GM12873 (cell line): ENCODE data around the gene NEUROD2.

Experiments used
- CTCF ChIP-seq: IDR thresholded peaks from 2 replicates; pipeline ENCODE4 v1.5.1; 2012; ENCODE audit warnings: low read depth, mild to moderate bottlenecking, moderate library complexity, low read length, control low read depth; ENCODE audit not compliant: insufficient read depth; ENCODE audit errors: missing control alignments

Gene NEUROD2

DNA sequence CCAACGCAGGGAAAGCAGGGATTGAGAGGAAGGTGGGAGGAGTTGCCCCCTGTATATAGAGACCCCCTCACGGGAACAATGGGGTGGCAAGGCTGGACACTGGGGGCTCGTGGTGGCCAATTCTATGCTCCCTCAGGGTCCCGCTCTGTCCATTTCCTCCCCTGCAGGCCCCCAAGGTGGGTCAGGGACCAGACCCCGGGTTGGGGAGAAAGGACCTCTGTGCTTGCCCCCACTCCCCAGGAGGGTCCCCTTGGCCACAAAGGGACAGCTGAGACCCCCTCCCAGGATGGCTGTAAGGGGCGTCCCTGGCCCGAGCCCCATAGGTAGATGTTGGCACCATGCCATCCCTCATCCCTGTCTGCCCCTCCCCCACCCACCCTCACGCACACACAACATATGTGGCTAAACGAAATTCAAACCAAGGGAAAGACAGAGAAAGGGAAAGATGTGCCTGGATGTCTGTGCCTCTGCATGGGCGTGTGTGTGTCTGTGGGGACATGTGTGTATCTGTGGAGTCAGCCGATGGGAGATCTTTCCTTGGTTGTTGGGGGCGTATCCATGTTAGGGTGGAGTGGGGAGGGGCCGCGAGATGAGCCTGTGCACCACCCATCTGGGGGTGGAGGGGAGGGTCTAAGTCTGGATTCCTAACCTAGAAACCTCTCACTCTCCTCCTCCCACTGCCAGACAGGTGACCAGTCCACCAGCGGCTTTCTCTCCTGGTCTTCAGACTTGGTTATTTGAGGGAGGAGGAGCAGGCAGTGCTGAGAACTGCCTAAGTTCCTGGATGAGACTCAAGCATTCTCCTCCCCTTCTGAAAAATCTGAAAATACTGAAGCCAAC, 642 bp upstream of the NEUROD2 start:
- TF ChIP-seq CTCF, result no peak

- no peak for TF ChIP-seq CTCF
These were observed 466 bp downstream of the NEUROD2 start for GRCh38 chr17:39607057-39607850.

DNA sequence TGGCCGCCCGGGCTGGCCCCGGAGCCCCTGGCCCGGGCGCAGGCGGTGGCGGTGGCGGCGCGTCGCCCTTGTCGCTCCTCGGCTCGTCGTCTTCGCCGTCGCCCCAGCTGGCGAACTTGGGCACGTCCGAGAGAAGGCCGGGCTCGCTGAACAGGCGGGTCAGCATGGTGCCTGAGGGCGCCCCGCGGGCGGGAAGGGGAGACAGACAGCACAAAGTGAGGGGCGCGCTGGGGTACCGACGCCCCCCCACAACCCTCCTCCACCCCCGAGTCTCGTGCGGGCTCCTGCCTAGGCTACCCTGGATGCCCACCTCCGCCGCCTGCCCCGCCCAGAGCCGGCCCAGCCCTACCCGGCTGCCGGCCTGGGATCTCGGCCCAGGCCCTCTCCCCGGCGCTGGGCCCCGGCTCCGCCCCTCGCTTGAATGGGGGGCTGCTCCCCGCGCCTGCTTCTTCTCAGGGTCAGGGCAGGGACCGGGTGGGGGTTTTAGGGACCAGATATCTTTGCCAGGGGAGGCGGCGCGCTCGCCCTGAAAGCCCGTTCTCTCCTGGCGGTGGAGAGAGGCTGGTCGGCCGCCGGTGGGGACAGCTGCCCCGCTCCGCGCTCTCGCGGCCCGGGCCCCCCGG, 1.2 kb downstream of the NEUROD2 start:
- no peak for TF ChIP-seq CTCF

GRCh38 chr17:39605492-39606433, 2.0 kb downstream of the NEUROD2 start:
- TF ChIP-seq CTCF, result no peak

GRCh38 chr17:39604911-39605491, 2.7 kb downstream of the NEUROD2 start:
- TF ChIP-seq CTCF, result no peak

DNA sequence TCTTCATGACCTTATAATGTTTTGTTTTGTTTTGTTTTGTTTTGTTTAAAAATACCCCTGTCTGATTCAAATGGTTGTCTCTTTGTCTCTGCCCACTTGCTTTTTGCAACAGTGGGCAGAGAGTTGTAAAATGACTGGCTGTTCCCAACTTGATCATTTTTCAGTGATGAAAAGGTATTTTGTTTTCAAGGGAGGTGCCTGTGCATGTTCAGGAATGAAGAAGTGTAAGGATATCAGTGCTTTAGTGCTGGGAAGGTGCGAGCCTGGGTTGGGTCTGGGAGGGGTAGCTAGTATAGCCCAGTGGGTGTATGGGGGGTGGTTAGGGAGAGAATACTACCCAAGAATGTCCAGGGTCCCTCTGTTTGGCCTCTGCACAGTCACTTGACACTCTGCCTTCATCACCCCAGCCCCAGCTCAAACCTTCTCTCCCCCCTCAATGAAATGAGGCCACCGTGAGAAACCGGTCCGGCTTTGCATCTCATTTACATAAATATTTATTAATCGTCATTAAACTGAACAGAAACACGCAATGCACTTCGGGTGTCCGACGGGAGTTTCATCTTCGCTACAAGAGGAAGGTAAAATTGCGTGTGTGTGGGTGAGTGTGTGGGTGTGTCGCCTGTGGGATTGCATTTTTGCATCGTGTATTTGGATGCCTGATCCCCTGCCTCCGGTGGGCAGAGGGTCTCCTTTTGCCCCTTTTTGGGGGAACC, 4.3 kb downstream of the NEUROD2 start:
- no peak for TF ChIP-seq CTCF
